ENCODE results near the gene ESYT3. TPM values are rescaled to one million over a fixed set of nuclear protein-coding genes. Genes with fewer than 3 reads are reported as not detected.

The ESYT3 gene
- total and polyA plus RNA-seq, 2 of the 8 experiments (the other 6 are each of a cell fraction or from before 2014, with no cell fraction given) = 4.4 to 7.3 TPM

DNA sequence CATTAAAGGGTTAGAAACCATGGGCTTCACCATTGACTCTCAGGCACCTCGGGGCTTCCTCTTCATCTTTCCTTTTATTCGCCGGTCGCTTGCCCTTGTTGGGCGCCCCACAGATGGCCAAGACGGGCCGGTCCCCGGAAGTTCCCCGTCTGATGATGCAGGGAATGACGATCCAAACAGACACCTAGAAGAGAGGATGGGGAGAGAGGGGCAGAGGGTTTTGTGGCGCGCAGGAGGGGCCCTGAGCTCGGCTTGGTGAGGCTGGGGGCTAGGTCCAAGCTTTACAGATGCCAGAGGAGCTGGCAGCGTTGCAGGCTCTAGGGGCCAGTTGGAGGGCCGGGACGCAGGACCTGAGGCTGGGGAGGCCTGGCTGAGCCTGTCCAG is 532 bp upstream of the ESYT3 start (continued):
- TF ChIP-seq CBX8 (IDR thresholded peaks at IDR 0.05; ENCODE audit: borderline replicate concordance, low read depth, low read length) = no peak

Data from H1 (cell line).